ENCODE results near the gene CLCN1.
A peak's percentile ranks its signal among the peaks of the same experiment; 100 is the strongest.

CLCN1 gene

DNA sequence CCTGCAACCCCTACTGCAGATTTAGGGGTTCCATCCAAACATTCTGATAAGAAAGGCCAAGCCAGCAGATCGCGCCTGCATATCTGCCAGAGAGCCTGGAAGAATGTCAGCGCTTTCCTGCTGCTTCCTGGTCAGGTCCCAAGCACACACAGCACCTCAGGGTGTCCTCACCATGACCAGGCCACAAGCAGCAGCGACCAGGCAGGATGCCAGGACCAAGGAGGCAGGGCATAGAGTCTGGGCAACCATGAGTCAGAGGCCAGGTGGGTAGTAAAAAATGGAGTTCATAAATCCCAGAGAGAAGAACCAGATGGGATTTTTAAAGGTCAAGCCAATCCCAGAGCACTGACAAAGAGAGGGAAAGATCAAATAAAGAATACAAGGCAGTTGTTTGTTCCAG is 52.1 kb downstream of the CLCN1 start:
- Histone ChIP-seq H3K36me3 (ENCODE audit: control insufficient read depth, insufficient read depth, low read length) (no peaks in the 10 kb centered on the region), H3K4me3 (ENCODE audit: low read depth, low read length) (no peak overlapping the region), H3K27me3 (ENCODE audit: control insufficient read depth, insufficient read depth, low read length) (peaks cover 20% of the 10 kb centered on the region), H3K9ac (ENCODE audit: low read depth, low read length) (no peak overlapping the region), H3K4me1 (ENCODE audit: control insufficient read depth, insufficient read depth, low read length) (peaks cover 32% of the 10 kb centered on the region), H3K27ac (ENCODE audit: low read depth, low read length) (no peak overlapping the region), H3K9me3 (ENCODE audit: control insufficient read depth, insufficient read depth, low read length) (no peaks in the 10 kb centered on the region)

DNA sequence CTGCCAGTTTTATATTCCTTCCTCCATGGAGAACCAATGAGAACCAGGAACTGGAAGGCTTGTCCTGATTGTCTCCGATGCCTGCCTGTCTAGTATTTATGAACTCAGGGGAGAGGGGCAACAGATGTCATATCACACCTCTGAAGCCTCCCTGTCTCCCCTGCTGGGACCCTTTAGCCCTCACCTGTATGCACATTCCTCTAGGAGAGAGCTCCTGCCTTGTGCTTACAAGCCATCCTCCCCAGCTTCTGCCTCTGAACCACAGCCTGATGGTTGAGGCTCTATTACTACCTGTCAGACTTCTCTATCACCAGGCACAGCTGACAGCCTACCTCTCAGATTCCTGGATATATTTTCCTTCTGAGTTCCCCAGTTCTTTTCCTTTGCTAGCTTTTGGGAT is 52.5 kb downstream of the CLCN1 start:
- no peak overlapping the region for H3K27ac ChIP-seq (ENCODE audit: low read depth, low read length)
- H3K9me3 ChIP-seq (ENCODE audit: control insufficient read depth, insufficient read depth, low read length): no peaks in the 10 kb centered on the region
- no peak overlapping the region for H3K4me3 ChIP-seq (ENCODE audit: low read depth, low read length)
- no peak overlapping the region for H3K9ac ChIP-seq (ENCODE audit: low read depth, low read length)
- no peaks in the 10 kb centered on the region for H3K36me3 ChIP-seq (ENCODE audit: control insufficient read depth, insufficient read depth, low read length)
- H3K4me1 ChIP-seq (ENCODE audit: control insufficient read depth, insufficient read depth, low read length): peaks cover 28% of the 10 kb centered on the region
- peaks cover 15% of the 10 kb centered on the region for H3K27me3 ChIP-seq (ENCODE audit: control insufficient read depth, insufficient read depth, low read length)

DNA sequence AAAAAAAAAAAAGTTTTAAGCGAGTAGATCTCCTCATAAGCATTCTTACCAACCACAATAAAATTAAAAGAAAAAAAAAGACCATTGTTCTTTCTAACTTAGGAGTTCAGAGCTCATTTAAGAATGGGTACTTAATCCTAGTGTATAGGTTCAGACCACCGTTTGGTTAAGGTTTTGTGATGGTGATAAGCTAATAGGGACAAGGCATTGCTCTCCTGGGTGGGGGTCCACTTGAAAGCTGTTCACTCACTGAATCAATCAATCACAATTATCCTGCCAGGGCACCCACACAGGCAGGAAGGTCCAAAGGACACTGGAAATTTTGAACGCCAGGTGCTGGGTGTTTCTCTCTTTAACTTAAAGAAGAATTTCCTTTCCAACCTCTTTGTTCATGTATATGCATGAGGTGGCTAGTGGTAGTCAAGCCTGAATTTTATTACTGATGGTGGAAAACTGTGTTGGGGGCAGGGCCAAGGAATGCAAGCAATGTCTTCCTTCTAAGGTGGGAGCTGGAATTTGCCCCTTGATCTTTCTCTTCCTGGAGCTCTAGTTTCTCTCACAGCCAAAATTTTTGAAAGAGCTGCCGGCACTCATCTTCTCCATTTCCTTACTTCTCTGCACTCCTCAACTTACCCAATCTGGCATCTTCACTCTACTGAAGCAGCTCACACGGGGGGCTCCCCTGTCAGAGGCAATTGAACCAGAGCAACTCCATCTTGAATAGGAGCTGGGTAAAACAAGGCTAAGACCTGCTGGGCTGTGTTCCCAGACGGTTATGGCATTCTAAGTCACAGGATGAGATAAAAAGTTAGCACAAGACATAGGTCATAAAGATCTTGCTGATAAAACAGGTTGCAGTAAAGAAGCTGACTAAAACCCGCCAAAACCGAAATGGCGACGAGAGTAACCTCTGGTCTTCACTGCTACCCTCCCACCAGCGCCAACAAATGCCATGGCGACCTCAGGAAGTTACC is 54.1 kb downstream of the CLCN1 start:
- Histone ChIP-seq H3K4me3 (ENCODE audit: low read depth, low read length) (peak overlapping the region; percentile 28; the same call in 1 of the 2 replicates), H3K27me3 (ENCODE audit: control insufficient read depth, insufficient read depth, low read length) (peaks cover 4% of the 10 kb centered on the region; the same call in 1 of the 2 replicates), H3K9ac (ENCODE audit: low read depth, low read length) (0 out of 2 replicates have a peak overlapping the region, but pooled peaks have one; percentile 50), H3K27ac (ENCODE audit: low read depth, low read length) (peak overlapping the region; percentile 85), H3K36me3 (ENCODE audit: control insufficient read depth, insufficient read depth, low read length) (no peaks in the 10 kb centered on the region), H3K9me3 (ENCODE audit: control insufficient read depth, insufficient read depth, low read length) (no peaks in the 10 kb centered on the region), H3K4me1 (ENCODE audit: control insufficient read depth, insufficient read depth, low read length) (peaks cover 26% of the 10 kb centered on the region)

DNA sequence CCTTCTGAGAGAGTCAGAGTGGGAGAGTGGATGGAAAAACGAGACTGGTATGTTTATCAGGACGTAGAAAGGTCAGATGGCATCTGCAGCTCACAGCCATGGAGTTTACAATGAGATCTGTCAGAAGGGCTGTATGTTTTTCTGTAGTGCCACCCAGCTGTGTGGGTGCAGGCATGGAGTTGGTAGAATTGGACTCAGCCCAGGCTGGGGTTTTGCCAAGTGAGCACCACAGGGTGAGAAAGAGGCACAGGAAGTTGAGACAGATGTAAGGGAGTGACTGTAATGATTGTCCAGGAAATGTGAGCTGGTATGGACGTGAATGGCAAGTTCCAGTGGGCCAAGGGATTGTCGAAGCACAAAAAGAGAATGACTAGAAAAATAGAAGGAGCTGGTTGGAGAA is 56.2 kb downstream of the CLCN1 start:
- no peaks in the 10 kb centered on the region for H3K9me3 ChIP-seq (ENCODE audit: control insufficient read depth, insufficient read depth, low read length)
- no peaks in the 10 kb centered on the region for H3K36me3 ChIP-seq (ENCODE audit: control insufficient read depth, insufficient read depth, low read length)
- H3K9ac ChIP-seq (ENCODE audit: low read depth, low read length): no peak overlapping the region
- H3K4me3 ChIP-seq (ENCODE audit: low read depth, low read length): no peak overlapping the region
- H3K4me1 ChIP-seq (ENCODE audit: control insufficient read depth, insufficient read depth, low read length): peaks cover 26% of the 10 kb centered on the region
- peaks cover 4% of the 10 kb centered on the region; the same call in 1 of the 2 replicates for H3K27me3 ChIP-seq (ENCODE audit: control insufficient read depth, insufficient read depth, low read length)
- H3K27ac ChIP-seq (ENCODE audit: low read depth, low read length): no peak overlapping the region

DNA sequence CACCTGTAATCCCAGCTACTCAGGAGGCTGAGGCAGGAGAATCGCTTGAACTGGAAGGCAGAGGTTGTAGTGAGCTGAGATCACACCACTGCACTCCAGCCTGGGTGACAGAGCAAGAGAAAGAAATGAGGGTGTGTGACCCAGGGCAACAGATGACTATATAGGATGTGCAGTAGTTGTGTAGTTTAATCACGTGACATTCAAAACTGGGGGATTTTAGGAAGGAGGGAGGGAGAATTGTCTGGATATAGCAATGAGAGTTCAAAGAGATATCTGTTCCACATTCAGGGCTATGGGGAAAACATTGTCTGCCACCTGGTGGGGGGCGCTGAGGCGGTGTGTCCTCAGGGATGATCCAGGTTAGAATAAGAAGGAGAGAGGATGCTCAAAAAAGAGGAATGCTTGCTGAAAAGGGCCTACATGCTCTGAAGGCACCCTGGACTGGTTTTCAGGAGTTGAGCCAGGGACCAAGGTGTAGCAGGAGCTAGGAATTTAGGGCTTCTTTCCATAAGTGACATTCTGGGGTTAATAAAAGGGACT is 57.4 kb downstream of the CLCN1 start:
- no peak overlapping the region for H3K4me3 ChIP-seq (ENCODE audit: low read depth, low read length)
- no peak overlapping the region for H3K27ac ChIP-seq (ENCODE audit: low read depth, low read length)
- H3K4me1 ChIP-seq (ENCODE audit: control insufficient read depth, insufficient read depth, low read length): peaks cover 26% of the 10 kb centered on the region
- no peaks in the 10 kb centered on the region for H3K9me3 ChIP-seq (ENCODE audit: control insufficient read depth, insufficient read depth, low read length)
- no peak overlapping the region for H3K9ac ChIP-seq (ENCODE audit: low read depth, low read length)
- H3K36me3 ChIP-seq (ENCODE audit: control insufficient read depth, insufficient read depth, low read length): no peaks in the 10 kb centered on the region
- peaks cover 4% of the 10 kb centered on the region; the same call in 1 of the 2 replicates for H3K27me3 ChIP-seq (ENCODE audit: control insufficient read depth, insufficient read depth, low read length)

DNA sequence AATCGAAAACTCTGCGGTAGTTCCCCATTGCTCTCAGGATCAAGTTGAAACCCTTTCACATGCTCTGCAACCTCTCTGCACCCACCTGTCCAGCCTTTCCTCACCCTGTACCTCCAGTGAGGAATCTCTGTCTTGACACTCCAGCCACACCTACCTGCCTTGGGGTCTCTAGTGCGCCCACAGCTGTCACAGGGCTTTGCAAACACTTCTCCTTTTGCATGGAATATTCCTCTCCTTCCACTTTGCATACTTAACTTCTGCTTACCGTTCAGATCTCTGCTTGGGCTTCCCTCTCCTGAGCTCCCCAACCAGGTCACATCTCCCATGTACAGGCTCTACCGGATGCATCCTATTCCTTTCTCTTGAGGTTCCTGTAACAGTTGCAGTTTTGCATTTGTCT is 58.6 kb downstream of the CLCN1 start:
- Histone ChIP-seq H3K27ac (ENCODE audit: low read depth, low read length) (no peak overlapping the region), H3K9me3 (ENCODE audit: control insufficient read depth, insufficient read depth, low read length) (no peaks in the 10 kb centered on the region), H3K4me3 (ENCODE audit: low read depth, low read length) (no peak overlapping the region), H3K4me1 (ENCODE audit: control insufficient read depth, insufficient read depth, low read length) (peaks cover 27% of the 10 kb centered on the region), H3K36me3 (ENCODE audit: control insufficient read depth, insufficient read depth, low read length) (no peaks in the 10 kb centered on the region), H3K27me3 (ENCODE audit: control insufficient read depth, insufficient read depth, low read length) (peaks cover 4% of the 10 kb centered on the region; the same call in 1 of the 2 replicates), H3K9ac (ENCODE audit: low read depth, low read length) (no peak overlapping the region)

DNA sequence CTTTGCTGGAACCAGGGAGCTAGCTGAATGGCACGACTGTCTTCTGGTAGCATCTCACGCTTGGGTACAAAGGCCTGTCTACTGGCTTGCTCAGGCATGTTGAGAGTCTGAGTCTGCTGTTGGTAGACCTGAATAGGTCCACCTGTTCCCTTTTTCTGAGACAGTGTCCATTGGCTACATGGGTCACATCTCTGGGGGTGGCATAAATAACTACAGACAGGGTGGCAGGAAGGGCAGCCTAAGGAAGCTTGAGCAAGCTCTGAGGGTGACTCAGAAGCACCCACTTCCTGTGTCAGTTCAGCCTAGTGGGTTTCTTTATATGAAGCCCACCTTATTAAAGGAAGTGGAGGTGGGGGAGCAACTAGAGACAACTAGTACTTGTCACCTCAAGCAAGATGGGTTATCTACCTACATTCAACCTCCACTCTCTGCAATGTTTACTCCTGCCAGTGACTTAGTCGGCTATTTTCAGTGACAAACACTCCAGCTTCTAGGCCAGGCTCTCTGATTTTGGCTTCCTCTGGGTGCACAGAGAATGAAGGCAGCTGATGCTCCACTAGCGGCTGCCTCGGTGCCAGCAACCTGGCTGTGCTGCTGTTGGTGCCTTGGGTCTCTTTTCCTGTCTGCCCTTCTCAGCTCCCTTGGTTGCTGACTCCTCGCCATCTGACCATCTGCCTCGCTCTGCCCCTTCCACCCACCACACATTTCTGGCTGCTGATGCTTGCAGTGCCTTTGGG is 59.6 kb downstream of the CLCN1 start:
- Histone ChIP-seq H3K9me3 (ENCODE audit: control insufficient read depth, insufficient read depth, low read length) (no peaks in the 10 kb centered on the region), H3K27me3 (ENCODE audit: control insufficient read depth, insufficient read depth, low read length) (peaks cover 4% of the 10 kb centered on the region; the same call in 1 of the 2 replicates), H3K27ac (ENCODE audit: low read depth, low read length) (no peak overlapping the region), H3K36me3 (ENCODE audit: control insufficient read depth, insufficient read depth, low read length) (no peaks in the 10 kb centered on the region), H3K4me3 (ENCODE audit: low read depth, low read length) (no peak overlapping the region), H3K9ac (ENCODE audit: low read depth, low read length) (no peak overlapping the region), H3K4me1 (ENCODE audit: control insufficient read depth, insufficient read depth, low read length) (peaks cover 22% of the 10 kb centered on the region)

DNA sequence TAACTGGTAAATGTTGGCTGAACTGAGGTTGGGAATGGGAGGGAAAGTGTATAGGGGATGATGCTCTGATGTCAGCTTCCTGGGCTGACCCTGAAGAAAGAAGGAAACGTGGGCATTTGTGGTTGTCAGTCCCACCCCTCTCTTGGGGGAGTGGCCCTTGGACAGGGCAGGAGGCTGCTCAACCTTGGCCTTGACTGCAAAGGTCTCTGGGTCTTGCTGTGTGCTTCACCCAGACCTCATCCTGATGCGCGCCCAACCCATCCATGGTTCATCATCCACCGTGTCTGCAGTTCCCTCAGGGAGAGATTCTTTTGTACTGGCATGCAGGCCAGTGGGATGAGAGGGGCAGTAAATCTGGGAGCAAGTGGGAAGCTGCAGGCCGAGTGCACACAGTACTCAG is 60.5 kb downstream of the CLCN1 start:
- H3K9me3 ChIP-seq (ENCODE audit: control insufficient read depth, insufficient read depth, low read length): no peaks in the 10 kb centered on the region
- H3K9ac ChIP-seq (ENCODE audit: low read depth, low read length): no peak overlapping the region
- H3K36me3 ChIP-seq (ENCODE audit: control insufficient read depth, insufficient read depth, low read length): no peaks in the 10 kb centered on the region
- no peak overlapping the region for H3K27ac ChIP-seq (ENCODE audit: low read depth, low read length)
- H3K4me3 ChIP-seq (ENCODE audit: low read depth, low read length): no peak overlapping the region
- H3K27me3 ChIP-seq (ENCODE audit: control insufficient read depth, insufficient read depth, low read length): no peaks in the 10 kb centered on the region
- peaks cover 17% of the 10 kb centered on the region for H3K4me1 ChIP-seq (ENCODE audit: control insufficient read depth, insufficient read depth, low read length)

DNA sequence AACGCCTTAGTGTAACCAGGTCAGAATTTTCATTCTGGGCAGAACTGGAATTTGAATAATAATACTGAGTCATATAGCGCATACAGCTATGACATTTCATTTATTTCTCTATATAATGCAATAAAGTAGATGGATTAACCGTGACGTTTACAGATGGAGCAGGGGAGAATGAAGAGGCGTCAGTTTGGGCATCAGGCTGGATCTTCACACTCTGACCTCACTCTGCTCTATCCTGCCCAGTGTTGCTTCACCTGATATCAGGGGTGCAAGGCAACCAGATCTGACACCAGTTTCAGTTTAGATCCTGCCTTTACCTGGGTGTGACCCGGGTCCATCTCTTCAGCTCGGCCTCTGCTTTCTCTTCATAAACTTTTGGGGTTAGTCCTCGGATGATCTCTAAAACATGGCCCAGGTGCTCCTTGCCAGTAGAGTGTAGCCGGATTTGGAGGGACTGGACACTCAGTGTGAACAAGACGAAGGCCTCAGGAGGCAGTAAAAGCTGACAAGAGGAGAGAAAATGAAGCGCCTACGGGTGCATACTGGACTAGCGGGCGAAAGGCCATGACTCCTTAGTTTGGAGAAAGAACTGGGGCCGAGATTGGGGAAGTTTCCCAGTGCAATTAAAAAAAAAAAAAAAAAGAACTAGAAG is 63.8 kb downstream of the CLCN1 start:
- Histone ChIP-seq H3K27ac (ENCODE audit: low read depth, low read length) (peak overlapping the region; percentile 99), H3K27me3 (ENCODE audit: control insufficient read depth, insufficient read depth, low read length) (no peaks in the 10 kb centered on the region), H3K9me3 (ENCODE audit: control insufficient read depth, insufficient read depth, low read length) (no peaks in the 10 kb centered on the region), H3K36me3 (ENCODE audit: control insufficient read depth, insufficient read depth, low read length) (peaks cover 24% of the 10 kb centered on the region), H3K9ac (ENCODE audit: low read depth, low read length) (no peak overlapping the region), H3K4me1 (ENCODE audit: control insufficient read depth, insufficient read depth, low read length) (peaks cover 26% of the 10 kb centered on the region), H3K4me3 (ENCODE audit: low read depth, low read length) (peak overlapping the region; percentile 96)

DNA sequence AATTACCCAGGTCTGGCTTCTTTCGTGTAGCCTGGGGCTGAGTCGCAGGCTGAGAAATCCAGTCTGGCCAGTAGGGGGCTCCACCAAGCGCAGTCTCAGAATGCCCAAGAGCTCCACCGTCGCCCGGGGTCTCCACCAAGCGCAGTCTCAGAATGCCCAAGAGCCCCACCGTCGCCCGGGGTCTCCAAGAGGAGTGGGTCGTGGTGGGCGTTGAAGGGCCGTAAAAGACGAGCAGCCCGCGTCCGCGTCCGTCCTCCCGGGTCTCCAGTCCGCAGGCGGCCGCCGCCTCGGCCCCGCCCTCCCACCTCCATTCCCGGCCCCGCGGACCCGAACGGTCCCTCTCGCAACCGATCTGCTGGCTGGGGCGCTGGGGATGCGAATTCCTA is 64.3 kb downstream of the CLCN1 start:
- Histone ChIP-seq H3K27ac (ENCODE audit: low read depth, low read length) (peak overlapping the region; percentile 99), H3K9ac (ENCODE audit: low read depth, low read length) (peak overlapping the region; percentile 96), H3K36me3 (ENCODE audit: control insufficient read depth, insufficient read depth, low read length) (peaks cover 29% of the 10 kb centered on the region), H3K4me3 (ENCODE audit: low read depth, low read length) (peak overlapping the region; percentile 96), H3K27me3 (ENCODE audit: control insufficient read depth, insufficient read depth, low read length) (no peaks in the 10 kb centered on the region), H3K9me3 (ENCODE audit: control insufficient read depth, insufficient read depth, low read length) (no peaks in the 10 kb centered on the region), H3K4me1 (ENCODE audit: control insufficient read depth, insufficient read depth, low read length) (peaks cover 26% of the 10 kb centered on the region)

All from HUES48 (cell line).